HEK293 (cell line): Measurements from ENCODE around the gene PPM1L.

Experiments
- CTCF ChIA-PET: fragments of 350-600 bp; formaldehyde crosslinking; extraction: SDS; loops from one replicate; lab custom pipeline; 2021; ENCODE audit warnings: antibody characterized with exemption; lab: Yijun Ruan, JAX
- POLR2A ChIA-PET: fragments of 300-600 bp; formaldehyde crosslinking; extraction: SDS; loops from one replicate; lab custom pipeline; 2020; ENCODE audit warnings: antibody characterized with exemption, inconsistent platforms; lab: Yijun Ruan, JAX
- H3K27ac ChIP-seq: fragments of 200-500 bp; sonication (Bioruptor generic); 2 replicates; pipeline ENCODE4 v1.5.1; 2014; ENCODE audit warnings: low read depth, low read length, control low read depth, inconsistent platforms; ENCODE audit errors: extremely low read depth
- H3K36me3 ChIP-seq, 2 experiments: fragments of 200-500 bp in 1 of 2; sonication (Bioruptor generic) in 1 of 2; 1 replicate in 1 of 2; 2 replicates in 1 of 2; pipeline ENCODE4 v1.5.1; 2014 to 2017; ENCODE audit warnings: inconsistent platforms in 2 of 2, low read length in 2 of 2; ENCODE audit not compliant: control insufficient read depth in 2 of 2, insufficient read depth in 1 of 2
- H3K4me1 ChIP-seq: fragments of 200-500 bp; sonication (Bioruptor generic); 2 replicates; pipeline ENCODE4 v1.5.1; 2014; ENCODE audit warnings: mild to moderate bottlenecking, low read length, inconsistent platforms; ENCODE audit not compliant: control insufficient read depth, insufficient read depth
- H3K4me3 ChIP-seq: 2 replicates; pipeline ENCODE4 v1.5.1; 2011; ENCODE audit warnings: low read depth, mild to moderate bottlenecking, control low read depth, low read length, moderate library complexity
- H3K9me3 ChIP-seq: fragments of 200-500 bp; sonication (Bioruptor generic); 2 replicates; pipeline ENCODE4 v1.5.1; 2014; ENCODE audit warnings: low read depth, low read length, inconsistent platforms; ENCODE audit not compliant: control insufficient read depth, insufficient read depth
- GLI4 ChIP-seq: fragments of 450-650 bp; formaldehyde crosslinking; IDR thresholded peaks from 2 replicates; pipeline ENCODE4 v1.5.1; 2016; ENCODE audit warnings: missing biosample characterization, missing genetic modification characterization
- GLIS1 ChIP-seq: fragments of 450-650 bp; formaldehyde crosslinking; IDR thresholded peaks from 2 replicates; pipeline ENCODE4 v1.5.1; 2016; ENCODE audit warnings: missing biosample characterization, missing genetic modification characterization
- PRDM1 ChIP-seq: fragments of 450-650 bp; formaldehyde crosslinking; IDR thresholded peaks from 2 replicates; pipeline ENCODE4; 2016; ENCODE audit warnings: missing biosample characterization, missing genetic modification characterization
- TSHZ1 ChIP-seq: fragments of 450-650 bp; formaldehyde crosslinking; IDR thresholded peaks from 2 replicates; pipeline ENCODE4 v1.5.1; 2016; ENCODE audit warnings: missing biosample characterization, missing genetic modification characterization, borderline replicate concordance
- ZBTB48 ChIP-seq: fragments of 450-650 bp; formaldehyde crosslinking; IDR thresholded peaks from 2 replicates; pipeline ENCODE4 v1.5.1; 2016; ENCODE audit warnings: missing biosample characterization, missing genetic modification characterization
- ZBTB6 ChIP-seq: fragments of 450-650 bp; formaldehyde crosslinking; IDR thresholded peaks from 2 replicates; pipeline ENCODE4 v1.5.1; 2017; ENCODE audit warnings: missing biosample characterization, missing genetic modification characterization
- ZNF114 ChIP-seq: fragments of 450-650 bp; formaldehyde crosslinking; IDR thresholded peaks from 2 replicates; pipeline ENCODE4 v1.5.0; 2017; ENCODE audit warnings: missing biosample characterization, missing genetic modification characterization
- ZNF132 ChIP-seq: fragments of 450-650 bp; formaldehyde crosslinking; IDR thresholded peaks from 2 replicates; pipeline ENCODE4 v1.5.1; 2017; ENCODE audit warnings: missing biosample characterization, missing genetic modification characterization, borderline replicate concordance
- ZNF140 ChIP-seq: fragments of 450-650 bp; formaldehyde crosslinking; IDR thresholded peaks from 2 replicates; pipeline ENCODE4 v1.5.1; 2016; ENCODE audit warnings: missing biosample characterization, missing genetic modification characterization
- ZNF148 ChIP-seq: fragments of 450-650 bp; formaldehyde crosslinking; IDR thresholded peaks from 2 replicates; pipeline ENCODE4 v1.5.0; 2017; ENCODE audit warnings: missing biosample characterization, missing genetic modification characterization, borderline replicate concordance
- ZNF223 ChIP-seq: fragments of 450-650 bp; formaldehyde crosslinking; IDR thresholded peaks from 2 replicates; pipeline ENCODE4 v1.5.1; 2016; ENCODE audit warnings: missing biosample characterization, missing genetic modification characterization
- ZNF654 ChIP-seq: fragments of 450-650 bp; formaldehyde crosslinking; IDR thresholded peaks from 2 replicates; pipeline ENCODE4 v1.5.1; 2016; ENCODE audit warnings: low read depth, missing biosample characterization, missing genetic modification characterization
- ZNF658 ChIP-seq: fragments of 450-650 bp; formaldehyde crosslinking; IDR thresholded peaks from 2 replicates; pipeline ENCODE4; 2016; ENCODE audit warnings: missing biosample characterization, missing genetic modification characterization
- ZNF791 ChIP-seq: fragments of 450-650 bp; formaldehyde crosslinking; IDR thresholded peaks from 2 replicates; pipeline ENCODE4 v1.5.1; 2016; ENCODE audit warnings: missing biosample characterization, missing genetic modification characterization
- ZNF792 ChIP-seq: fragments of 450-650 bp; formaldehyde crosslinking; IDR thresholded peaks from 2 replicates; pipeline ENCODE4 v1.5.1; 2016; ENCODE audit warnings: missing biosample characterization, missing genetic modification characterization
- ZNF837 ChIP-seq: fragments of 450-650 bp; formaldehyde crosslinking; IDR thresholded peaks from 2 replicates; pipeline ENCODE4 v1.5.1; 2016; ENCODE audit warnings: missing biosample characterization, missing genetic modification characterization
- ZSCAN30 ChIP-seq: fragments of 450-650 bp; IDR thresholded peaks from 2 replicates; pipeline ENCODE4 v1.5.1; 2018; ENCODE audit warnings: missing biosample characterization, mild to moderate bottlenecking, missing genetic modification characterization, moderate library complexity

The PPM1L gene

GRCh38 chr3:160757233-160758106, 1.4 kb downstream of the PPM1L start (continued):
- TF ChIP-seq TSHZ1 (tag by site-specific recombination) (no peak), ZNF140 (tag by site-specific recombination) (no peak), ZBTB6 (peak; percentile 97), ZNF223 (no peak), ZNF837 (no peak), ZNF791 (tag by site-specific recombination) (no peak), ZNF148 (tag by site-specific recombination) (no peak), ZNF658 (tag by site-specific recombination) (no peak), PRDM1 (tag by site-specific recombination) (peak; percentile 86), GLI4 (tag by site-specific recombination) (no peak), ZNF114 (tag by site-specific recombination) (no peak), ZNF792 (tag by site-specific recombination) (no peak), GLIS1 (tag by site-specific recombination) (no peak), ZNF132 (tag by site-specific recombination) (no peak)

GRCh38 chr3:160758929-160759577, 3.0 kb downstream of the PPM1L start:
- CTCF ChIA-PET, result interaction anchor here (0.6 to 1.0 kb wide), 4 partner anchors 22 to 106 kb away, joined by 3 read pairs; no protein-coding TSS in a partner anchor
- TF ChIP-seq ZSCAN30 (tag by site-specific recombination) (no peak), ZNF654 (tag by site-specific recombination) (peak; percentile 5; the same call in 1 of the 2 replicates), ZBTB48 (tag by site-specific recombination) (peak; percentile 95)
- POLR2A ChIA-PET, result no interaction called here
- H3K9me3 ChIP-seq, result no peaks in the 10 kb centered on the region
- no peak overlapping the region for H3K4me3 ChIP-seq
- H3K36me3 ChIP-seq, result no peaks in the 10 kb centered on the region
- peaks cover 3% of the 10 kb centered on the region; the same call in 1 of the 2 replicates for H3K4me1 ChIP-seq
- H3K27ac ChIP-seq, result no peak overlapping the region
